Activated B cell treated with CpG ODN at 0.5 μM for 24 hours (primary cell): ENCODE data around the gene IGSF5. TPM values are rescaled to one million over a fixed set of nuclear protein-coding genes. Genes with fewer than 3 reads are reported as not detected.

Source experiments
- ATAC-seq: fragments of 200-7000 bp; cut with Tn5 transposase; one replicate; pipeline ENCODE4 v1.10.0; 2021; ENCODE audit warnings: low read depth, mild to moderate bottlenecking, moderate library complexity
- CTCF ChIA-PET: fragments of 350-600 bp; sonication (Branson Sonifier 250); formaldehyde crosslinking; loops from one replicate; lab custom pipeline; 2021; ENCODE audit warnings: antibody characterized with exemption; lab: Charles Lee
- POLR2A ChIA-PET: fragments of 350-600 bp; sonication (Branson Sonifier 250); formaldehyde crosslinking; loops from one replicate; lab custom pipeline; 2021; ENCODE audit warnings: antibody characterized with exemption; lab: Charles Lee
- DNase-seq: peaks from one replicate; pipeline ENCODE4 v3.0.0; 2022
- H3K27ac Mint-ChIP-seq: one replicate; pipeline ENCODE4 v1.8.0; 2020; ENCODE audit warnings: mixed read lengths
- H3K27me3 Mint-ChIP-seq: one replicate; pipeline ENCODE4 v1.8.0; 2021; ENCODE audit warnings: mixed read lengths
- H3K36me3 Mint-ChIP-seq: one replicate; pipeline ENCODE4 v1.8.0; 2021; ENCODE audit warnings: low read depth, mixed read lengths
- H3K4me1 Mint-ChIP-seq: one replicate; pipeline ENCODE4 v1.8.0; 2021; ENCODE audit warnings: mixed read lengths
- H3K4me3 Mint-ChIP-seq: one replicate; pipeline ENCODE4 v1.8.0; 2020; ENCODE audit warnings: mild to moderate bottlenecking, mixed read lengths
- H3K9me3 Mint-ChIP-seq: one replicate; pipeline ENCODE4 v1.8.0; 2020; ENCODE audit warnings: mixed read lengths
- CTCF ChIP-seq: fragments of 200-600 bp; IDR thresholded peaks from one replicate; pipeline ENCODE4 v1.8.0; 2022; ENCODE audit warnings: antibody characterized with exemption, mild to moderate bottlenecking
- intact Hi-C: fragments of 100-400 bp; cut with micrococcal nuclease; formaldehyde crosslinking; loops from one replicate; pipeline ENCODE4 v1.15.1; 2024
- total RNA-seq: library from RNA; stranded (reverse); gene quantifications from 2 replicates; pipeline ENCODE4 v1.2.3, GENCODE V29; 2022

IGSF5 gene
- total RNA-seq, 1 donor from 2014 or later: not detected

DNA sequence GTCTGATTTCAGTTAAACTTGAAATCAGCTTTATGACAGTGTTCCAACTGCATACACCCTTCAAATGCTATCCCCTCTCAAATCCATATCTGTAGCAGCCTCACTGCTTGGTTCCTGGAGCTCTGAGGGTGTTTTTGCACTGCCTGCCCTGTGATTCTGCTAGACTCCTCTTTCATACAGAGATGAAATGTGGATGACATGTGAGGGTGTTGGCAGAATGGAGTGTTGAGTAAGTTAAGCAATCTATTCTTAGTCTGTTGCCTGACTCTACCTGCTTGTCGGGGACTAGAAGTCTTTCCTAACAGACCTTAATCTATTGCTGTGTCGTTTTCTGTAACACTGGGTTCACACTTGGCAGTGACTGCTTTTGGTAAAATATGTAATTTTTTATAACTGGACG lies 9.8 kb downstream of the IGSF5 start:
- Mint-ChIP-seq H3K27me3 (no peaks in the 10 kb centered on the region), H3K4me3 (no peak overlapping the region), H3K9me3 (peaks cover 8% of the 10 kb centered on the region), H3K36me3 (no peaks in the 10 kb centered on the region), H3K27ac (no peak overlapping the region), H3K4me1 (no peaks in the 10 kb centered on the region)
- ChIA-PET POLR2A (no interaction called here), CTCF (no interaction called here)
- TF ChIP-seq CTCF: no peak
- DNase-seq (no peak), ATAC-seq (no peak)
- intact Hi-C loops: no loop called here

GRCh38 chr21:39756285-39756684 lies 11.3 kb downstream of the IGSF5 start:
- Mint-ChIP-seq H3K27me3 (no peaks in the 10 kb centered on the region), H3K4me1 (no peaks in the 10 kb centered on the region), H3K9me3 (peaks cover 12% of the 10 kb centered on the region), H3K27ac (no peak overlapping the region), H3K4me3 (no peak overlapping the region), H3K36me3 (no peaks in the 10 kb centered on the region)
- no peak for TF ChIP-seq CTCF
- ChIA-PET CTCF (no interaction called here), POLR2A (no interaction called here)
- ATAC-seq: no peak
- intact Hi-C loops: no loop called here
- no peak for DNase-seq

DNA sequence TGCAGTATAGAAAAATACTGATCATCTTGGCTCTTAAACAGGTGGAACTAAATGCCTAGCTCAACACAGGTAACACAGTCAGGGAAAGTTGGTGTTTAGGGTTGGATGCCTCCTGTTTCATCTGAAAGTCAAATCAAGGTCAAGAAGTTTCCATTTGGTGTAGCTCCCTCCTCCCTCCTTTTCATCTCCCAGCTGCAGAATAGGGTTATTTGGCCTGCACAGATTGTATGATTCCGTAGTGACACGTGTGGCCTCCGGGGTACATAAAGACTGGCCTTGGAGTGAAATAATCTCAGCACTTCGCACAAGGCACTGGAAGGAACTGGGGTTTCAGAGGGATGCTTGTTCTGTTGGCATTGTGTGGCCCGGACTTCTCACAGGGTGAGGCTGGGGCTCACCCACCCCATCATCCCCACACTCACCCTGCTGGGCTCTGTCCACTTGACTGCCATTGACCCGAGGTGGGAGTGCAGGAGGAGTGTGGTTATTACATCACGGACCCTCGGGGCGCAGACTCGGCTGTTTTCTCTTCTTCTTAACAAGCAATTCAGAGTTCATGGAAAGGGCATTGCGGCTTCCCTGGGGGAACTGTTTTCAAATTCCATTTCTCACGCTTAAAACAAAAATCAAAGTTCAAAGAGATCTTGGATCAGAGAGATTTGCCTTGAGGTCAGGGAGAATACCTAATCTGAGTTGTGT lies 18.4 kb downstream of the IGSF5 start:
- DNase-seq: no peak
- H3K27ac Mint-ChIP-seq: no peak overlapping the region
- no peak overlapping the region for H3K4me3 Mint-ChIP-seq
- POLR2A ChIA-PET: no interaction called here
- no peaks in the 10 kb centered on the region for H3K4me1 Mint-ChIP-seq
- CTCF ChIA-PET: no interaction called here
- no peak for TF ChIP-seq CTCF
- intact Hi-C loops: no loop called here
- no peaks in the 10 kb centered on the region for H3K36me3 Mint-ChIP-seq
- H3K27me3 Mint-ChIP-seq: no peaks in the 10 kb centered on the region
- ATAC-seq: no peak
- H3K9me3 Mint-ChIP-seq: peaks cover 4% of the 10 kb centered on the region

GRCh38 chr21:39774227-39774626 lies 29.2 kb downstream of the IGSF5 start:
- no peak for TF ChIP-seq CTCF
- H3K4me1 Mint-ChIP-seq: no peaks in the 10 kb centered on the region

DNA sequence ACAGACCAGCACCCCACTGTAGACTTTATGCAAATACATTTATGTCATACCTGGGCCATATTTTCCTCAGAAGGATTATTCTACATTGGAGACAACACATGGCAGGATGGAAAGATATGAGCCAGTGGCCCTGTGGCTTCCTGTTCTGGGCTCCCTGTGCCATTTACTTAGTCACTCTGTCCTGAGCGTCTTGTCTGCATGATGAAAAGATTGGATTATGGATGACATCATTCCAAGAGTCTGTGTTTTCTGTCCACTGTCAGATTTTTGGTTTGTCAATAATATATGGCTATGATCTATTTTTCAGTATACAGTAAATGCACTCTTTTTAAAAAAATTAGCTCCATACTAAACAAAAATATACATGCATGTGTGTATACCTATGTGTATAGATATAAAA lies 30.8 kb downstream of the IGSF5 start:
- Mint-ChIP-seq H3K36me3 (no peaks in the 10 kb centered on the region), H3K27me3 (no peaks in the 10 kb centered on the region), H3K9me3 (peaks cover 7% of the 10 kb centered on the region), H3K27ac (no peak overlapping the region), H3K4me3 (no peak overlapping the region), H3K4me1 (no peaks in the 10 kb centered on the region)
- no peak for DNase-seq
- ChIA-PET CTCF (no interaction called here), POLR2A (no interaction called here)
- no peak for ATAC-seq
- intact Hi-C loops: no loop called here
- no peak for TF ChIP-seq CTCF

More at GRCh38 chr21:39774227-39774626, 29.2 kb downstream of the IGSF5 start:
- Mint-ChIP-seq H3K4me3 (no peak overlapping the region), H3K27me3 (no peaks in the 10 kb centered on the region), H3K27ac (no peak overlapping the region), H3K36me3 (no peaks in the 10 kb centered on the region), H3K9me3 (peaks cover 2% of the 10 kb centered on the region)
- POLR2A ChIA-PET: no interaction called here
- CTCF ChIA-PET: no interaction called here
- no peak for DNase-seq
- no peak for ATAC-seq
- intact Hi-C loops: no loop called here
